ENCODE results near the gene TPRN.

DNA sequence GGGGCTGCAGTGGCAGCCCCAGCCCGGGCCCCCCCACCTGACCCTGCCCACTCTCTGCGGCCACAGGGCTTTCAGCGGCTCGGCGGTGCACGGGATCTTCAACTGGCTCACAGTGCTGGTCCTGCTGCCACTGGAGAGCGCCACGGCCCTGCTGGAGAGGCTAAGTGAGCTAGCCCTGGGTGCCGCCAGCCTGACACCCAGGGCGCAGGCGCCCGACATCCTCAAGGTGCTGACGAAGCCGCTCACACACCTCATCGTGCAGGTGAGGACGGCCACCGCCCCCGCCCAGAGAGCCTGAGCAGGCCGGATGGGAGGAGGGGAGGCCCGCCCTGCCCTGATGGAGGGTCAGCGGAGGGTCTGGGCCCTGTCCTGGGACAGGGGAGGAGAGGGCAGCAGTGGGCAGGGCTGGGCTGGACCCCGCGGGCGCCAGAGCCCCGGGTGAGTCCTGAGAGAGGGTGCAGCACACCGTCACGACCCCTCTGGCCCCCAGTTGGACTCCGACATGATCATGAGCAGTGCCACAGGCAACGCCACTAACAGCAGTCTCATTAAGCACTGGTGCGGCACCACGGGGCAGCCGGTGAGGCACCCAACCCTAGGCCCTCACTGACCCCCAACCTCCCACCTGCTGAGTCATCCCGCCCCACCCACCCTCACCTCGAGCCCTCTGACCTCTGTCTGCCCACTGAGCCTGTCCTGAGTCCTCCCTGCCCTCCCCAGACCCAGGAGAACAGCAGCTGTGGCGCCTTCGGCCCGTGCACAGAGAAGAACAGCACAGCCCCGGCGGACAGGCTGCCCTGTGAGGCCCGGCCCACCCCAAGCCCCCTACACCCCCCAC lies 32.8 kb upstream of the TPRN start:
- TF ChIP-seq CTCF (IDR thresholded peaks at IDR 0.05 in 8 of 11, conservative IDR thresholded peaks at IDR 0.05 in 3 of 11) = no peak
- TF ChIP-seq POLR2AphosphoS5 (IDR thresholded peaks at IDR 0.05) = no peak
- no peak for TF ChIP-seq POLR2A (IDR thresholded peaks at IDR 0.05)
